Measurements from ENCODE around the gene ENO3. TPM values are rescaled to one million over a fixed set of nuclear protein-coding genes. Genes with fewer than 3 reads are reported as not detected.
"Not testable (repeated sequence)": the region's sequence is repeated elsewhere in the genome, so short reads cannot be mapped to it uniquely, and the experiment has no call there.

Gene ENO3
- polyA plus RNA-seq, 1 of the 3 experiments (the other 2 are of a cell fraction) = 29.2 TPM

DNA sequence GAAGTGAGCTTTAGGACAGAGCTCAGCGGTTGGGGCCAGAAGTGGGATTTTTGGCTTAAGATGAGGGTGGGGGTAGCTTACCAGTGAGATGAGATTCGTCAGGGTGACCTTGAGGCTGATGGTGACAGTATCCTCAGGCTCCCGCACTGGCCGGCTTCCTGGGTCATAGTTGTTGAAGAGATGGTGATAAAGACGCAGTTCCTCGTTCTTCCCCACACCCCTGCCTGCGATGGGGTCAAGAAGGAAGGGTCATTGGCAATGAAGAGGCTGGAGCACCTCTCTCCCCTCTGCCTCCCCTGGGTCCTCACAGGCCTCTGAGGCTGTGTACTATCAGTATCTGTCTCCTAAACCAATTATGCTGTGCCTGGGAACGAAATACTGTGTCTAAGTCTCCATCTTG is 48.4 kb upstream of the ENO3 start:
- POLR2A ChIA-PET = no interaction called here

DNA sequence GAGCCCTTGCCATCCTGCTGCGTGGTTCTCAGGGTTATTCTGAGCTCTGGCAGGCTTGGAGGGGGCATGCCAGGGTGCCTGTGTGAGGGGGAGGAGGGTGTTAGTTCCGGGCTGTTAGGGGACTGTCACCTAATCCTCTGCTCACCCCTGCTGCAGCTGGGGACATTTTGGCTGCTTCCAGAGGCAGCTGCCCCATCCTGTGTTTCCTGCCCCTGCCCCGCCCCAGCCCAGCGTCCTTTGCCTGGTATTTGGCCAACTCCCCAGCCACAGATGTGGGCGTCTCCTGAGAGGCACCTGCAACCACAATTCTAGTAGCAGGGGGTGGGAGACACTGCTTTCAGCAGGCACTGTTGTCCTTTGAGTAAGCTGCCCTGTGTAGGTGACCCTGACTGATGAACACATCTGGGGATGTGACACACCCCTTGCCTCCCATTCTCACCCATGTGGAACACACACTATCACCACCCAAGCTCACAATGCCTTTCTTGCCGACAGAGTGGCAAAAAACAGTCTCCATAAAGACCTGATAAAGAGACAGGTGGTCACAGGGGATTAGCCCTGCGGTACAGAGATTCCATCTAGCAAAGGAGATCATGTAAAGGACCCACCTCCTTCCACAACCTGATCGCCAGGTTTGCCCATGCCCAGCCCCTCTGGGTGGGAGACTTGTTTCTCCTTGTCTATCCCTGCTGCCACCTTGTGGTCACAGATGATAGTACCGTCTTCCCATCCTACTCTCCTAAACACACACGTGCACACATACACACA is 47.7 kb upstream of the ENO3 start, which contains the start of gene CHRNE:
CHRNE (minus strand) TSS at position 48 of the 768 bp plus-strand sequence; CDS start at position 13, 35 bp downstream.
- Histone ChIP-seq H3K27ac (ENCODE audit: low read depth in 2 of 2, low read length in 1 of 2) (no peak within 1 kb of the TSS), H3K4me3 (ENCODE audit: low read depth in 2 of 2, low read length in 1 of 2) (peak within 1 kb of the TSS in 1 of 2 experiments; percentile 9; a peak in 1 of 4 replicates), H3K9ac (no peak within 1 kb of the TSS), H3K79me2 (ENCODE audit: insufficient read depth) (no peaks in the 10 kb centered on the region), H4K20me1 (ENCODE audit: insufficient read depth) (no peaks in the 10 kb centered on the region), H3K9me2 (no peaks in the 10 kb centered on the region), H2AFZ (ENCODE audit: low read depth) (no peak within 1 kb of the TSS), H3K36me3 (replicated peaks in 1 of 2; ENCODE audit: control insufficient read depth in 1 of 2, insufficient read depth in 2 of 2, low read length in 1 of 2) (peaks cover 0 to 10% of the 10 kb centered on the region in 2 experiments), H3F3A (replicated peaks; ENCODE audit: insufficient read depth) (no peaks in the 10 kb centered on the region), H3K27me3 (ENCODE audit: insufficient read depth) (no peaks in the 10 kb centered on the region), H3K4me1 (ENCODE audit: control insufficient read depth in 1 of 2, insufficient read depth in 2 of 2, low read depth in 1 of 2, low read length in 1 of 2) (peaks cover 0 to 12% of the 10 kb centered on the region in 2 experiments; a peak in 1 of 4 replicates), H3K4me2 (no peak within 1 kb of the TSS), H3K9me3 (no peaks in the 10 kb centered on the region)
- ChIA-PET POLR2A (no interaction called here), CTCF (interaction anchor here (0.6 to 6.5 kb wide), 31 partner anchors 9 to 321 kb away, joined by 3 to 47 read pairs (median 4); partner anchors contain the start of genes GLTPD2, MED11, RNF167 and SLC25A11)
- WGBS (ENCODE audit: low lambda C conversion rate) = 27% methylated on average over 8 of the region's 10 CpGs
- no peak for TF ChIP-seq FOSL2 (IDR thresholded peaks at IDR 0.05; ENCODE audit: borderline replicate concordance, low read depth)
- TF ChIP-seq, protein P1, sequence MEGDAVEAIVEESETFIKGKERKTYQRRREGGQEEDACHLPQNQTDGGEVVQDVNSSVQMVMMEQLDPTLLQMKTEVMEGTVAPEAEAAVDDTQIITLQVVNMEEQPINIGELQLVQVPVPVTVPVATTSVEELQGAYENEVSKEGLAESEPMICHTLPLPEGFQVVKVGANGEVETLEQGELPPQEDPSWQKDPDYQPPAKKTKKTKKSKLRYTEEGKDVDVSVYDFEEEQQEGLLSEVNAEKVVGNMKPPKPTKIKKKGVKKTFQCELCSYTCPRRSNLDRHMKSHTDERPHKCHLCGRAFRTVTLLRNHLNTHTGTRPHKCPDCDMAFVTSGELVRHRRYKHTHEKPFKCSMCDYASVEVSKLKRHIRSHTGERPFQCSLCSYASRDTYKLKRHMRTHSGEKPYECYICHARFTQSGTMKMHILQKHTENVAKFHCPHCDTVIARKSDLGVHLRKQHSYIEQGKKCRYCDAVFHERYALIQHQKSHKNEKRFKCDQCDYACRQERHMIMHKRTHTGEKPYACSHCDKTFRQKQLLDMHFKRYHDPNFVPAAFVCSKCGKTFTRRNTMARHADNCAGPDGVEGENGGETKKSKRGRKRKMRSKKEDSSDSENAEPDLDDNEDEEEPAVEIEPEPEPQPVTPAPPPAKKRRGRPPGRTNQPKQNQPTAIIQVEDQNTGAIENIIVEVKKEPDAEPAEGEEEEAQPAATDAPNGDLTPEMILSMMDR (IDR thresholded peaks at IDR 0.05) = peak; percentile 82
- peak; percentile 54 for TF ChIP-seq SMC3 (IDR thresholded peaks at IDR 0.05; ENCODE audit: low read depth, low read length)
- peak; percentile 64 for TF ChIP-seq RAD21 (IDR thresholded peaks at IDR 0.05; ENCODE audit: low read length)
- no peak for TF ChIP-seq MEF2A (IDR thresholded peaks at IDR 0.05; ENCODE audit: borderline replicate concordance, low read depth)
- TF ChIP-seq MXI1 (IDR thresholded peaks at IDR 0.05; ENCODE audit: low read depth, low read length) = peak; percentile 72
- DNase-seq = peak; percentile 78

More for the DNA sequence above, 48.4 kb upstream of the ENO3 start:
- no peak overlapping the region for H3K27ac ChIP-seq (ENCODE audit: low read depth in 2 of 2, low read length in 1 of 2)
- peak; percentile 8 for DNase-seq
- TF ChIP-seq TAF1 (IDR thresholded peaks at IDR 0.05; ENCODE audit: borderline replicate concordance, low read depth, low read length) (no peak), EP300 (IDR thresholded peaks at IDR 0.05; ENCODE audit: borderline replicate concordance in 1 of 2, low read depth in 1 of 2, low read length in 1 of 2) (no peak), TEAD4 (IDR thresholded peaks at IDR 0.05; ENCODE audit: borderline replicate concordance, insufficient read depth) (no peak), RCOR1 (IDR thresholded peaks at IDR 0.05; ENCODE audit: low read length) (no peak), SMC3 (IDR thresholded peaks at IDR 0.05; ENCODE audit: low read depth, low read length) (no peak), RAD21 (IDR thresholded peaks at IDR 0.05; ENCODE audit: low read length) (no peak), FOXJ3 (CRISPR knock-in tag; IDR thresholded peaks at IDR 0.05) (no peak)
- no peak overlapping the region for H2AFZ ChIP-seq (ENCODE audit: low read depth)
- no peak overlapping the region for H3K9ac ChIP-seq
- peaks cover 0 to 10% of the 10 kb centered on the region in 2 experiments; a peak in 1 of 4 replicates for H3K4me1 ChIP-seq (ENCODE audit: control insufficient read depth in 1 of 2, insufficient read depth in 2 of 2, low read depth in 1 of 2, low read length in 1 of 2)
- 80% methylated on average over 8 of the region's 8 CpGs for WGBS (ENCODE audit: low lambda C conversion rate)
- no peaks in the 10 kb centered on the region for H3F3A ChIP-seq (replicated peaks; ENCODE audit: insufficient read depth)
- H3K36me3 ChIP-seq (replicated peaks in 1 of 2; ENCODE audit: control insufficient read depth in 1 of 2, insufficient read depth in 2 of 2, low read length in 1 of 2) = peaks cover 0 to 11% of the 10 kb centered on the region in 2 experiments
- H4K20me1 ChIP-seq (ENCODE audit: insufficient read depth) = no peaks in the 10 kb centered on the region
- H3K9me3 ChIP-seq = no peaks in the 10 kb centered on the region
- no peak overlapping the region for H3K4me2 ChIP-seq
- CTCF ChIA-PET = interaction anchor here (0.9 to 6.5 kb wide), 11 partner anchors 13 to 200 kb away, joined by 3 to 47 read pairs (median 4); partner anchors contain the start of genes GLTPD2, MED11 and VMO1
- no peaks in the 10 kb centered on the region for H3K27me3 ChIP-seq (ENCODE audit: insufficient read depth)
- no peaks in the 10 kb centered on the region for H3K9me2 ChIP-seq
- no peak overlapping the region for H3K4me3 ChIP-seq (ENCODE audit: low read depth in 2 of 2, low read length in 1 of 2)
- H3K79me2 ChIP-seq (ENCODE audit: insufficient read depth) = no peaks in the 10 kb centered on the region

DNA sequence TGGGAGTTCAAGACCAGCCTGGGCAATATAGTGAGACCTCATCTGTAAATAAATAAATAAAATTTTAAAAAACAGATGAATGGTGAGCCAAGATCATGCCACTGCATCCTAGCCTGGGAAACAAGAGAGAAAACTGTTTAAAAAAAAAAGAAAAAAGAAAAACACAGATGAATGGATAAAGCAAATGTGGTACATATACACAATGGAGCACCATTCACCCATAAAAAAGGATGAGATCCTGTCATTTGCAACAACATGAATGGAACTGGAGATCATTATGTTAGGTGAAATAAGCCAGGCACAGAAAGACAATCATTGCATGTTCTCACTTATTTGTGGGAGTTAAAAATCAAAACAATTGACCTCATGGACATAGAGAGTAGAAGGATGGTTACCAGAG is 44.3 kb upstream of the ENO3 start:
- H4K20me1 ChIP-seq (ENCODE audit: insufficient read depth); H3K36me3 ChIP-seq (replicated peaks in 1 of 2; ENCODE audit: control insufficient read depth in 1 of 2, insufficient read depth in 2 of 2, low read length in 1 of 2); H3K9me2 ChIP-seq; POLR2A ChIA-PET; H3F3A ChIP-seq (replicated peaks; ENCODE audit: insufficient read depth); H3K9me3 ChIP-seq; DNase-seq; H3K4me3 ChIP-seq (ENCODE audit: low read depth in 2 of 2, low read length in 1 of 2); H3K4me2 ChIP-seq; H3K79me2 ChIP-seq (ENCODE audit: insufficient read depth); H3K9ac ChIP-seq; H2AFZ ChIP-seq (ENCODE audit: low read depth); H3K27ac ChIP-seq (ENCODE audit: low read depth in 2 of 2, low read length in 1 of 2); H3K27me3 ChIP-seq (ENCODE audit: insufficient read depth): not testable (repeated sequence)
- H3K4me1 ChIP-seq (ENCODE audit: control insufficient read depth in 1 of 2, insufficient read depth in 2 of 2, low read depth in 1 of 2, low read length in 1 of 2) = peaks cover 0 to 21% of the 10 kb centered on the region in 2 experiments; a peak in 1 of 4 replicates
- CTCF ChIA-PET = interaction anchor here (1.6 kb wide), 1 partner anchor 81 kb away, joined by 4 read pairs; the partner anchor contains the start of gene CAMTA2
